Left lobe of liver (tissue), 2 donors: Measurements from ENCODE around the gene SOD2. TPM values are rescaled to one million over a fixed set of nuclear protein-coding genes. Genes with fewer than 3 reads are reported as not detected.

Experiments used
- ATAC-seq: fragments of 200-7000 bp; cut with Tn5 transposase; one replicate; pipeline ENCODE4 v1.9.1; 2020; ENCODE audit warnings: mild to moderate bottlenecking, moderate library complexity
- DNase-seq: peaks from one replicate; pipeline ENCODE4 v3.0.0-alpha.2; 2020; ENCODE audit warnings: low spot score
- total RNA-seq: library from RNA; stranded (reverse); gene quantifications from one replicate; pipeline ENCODE4 v1.2.1, GENCODE V29; 2021
- donor health status: DM: no; HTN: no; CAD: no; lungs with moderate emphysema.
- donor health status: DM: no; HTN: yes; CAD: no.

SOD2 gene
- total RNA-seq, 1 donor from 2014 or later = 608 TPM

GRCh38 chr6:159645640-159646039 is 47.4 kb downstream of the SOD2 start:
- ATAC-seq (no peak), DNase-seq (no peak)

Other genes with a start within 250 kb of the SOD2 start
- 23.7 TPM for gene WTAP, start 34.3 kb upstream of the SOD2 start, total RNA-seq
- gene ACAT2, start 68.8 kb upstream of the SOD2 start, total RNA-seq = 44.6 TPM
- 58.1 TPM for gene TCP1, start 96.4 kb upstream of the SOD2 start, total RNA-seq
- 28.8 TPM for gene MRPL18, start 97.2 kb upstream of the SOD2 start, total RNA-seq
- 0.23 TPM for gene PNLDC1, start 107.0 kb upstream of the SOD2 start, total RNA-seq
- not detected for gene MAS1, start 197.7 kb upstream of the SOD2 start, total RNA-seq